ENCODE results near the gene RFLNA. TPM values are rescaled to one million over a fixed set of nuclear protein-coding genes. Genes with fewer than 3 reads are reported as not detected.

RFLNA gene
- polyA plus RNA-seq, 2 donors = 0.14 to 0.28 TPM

DNA sequence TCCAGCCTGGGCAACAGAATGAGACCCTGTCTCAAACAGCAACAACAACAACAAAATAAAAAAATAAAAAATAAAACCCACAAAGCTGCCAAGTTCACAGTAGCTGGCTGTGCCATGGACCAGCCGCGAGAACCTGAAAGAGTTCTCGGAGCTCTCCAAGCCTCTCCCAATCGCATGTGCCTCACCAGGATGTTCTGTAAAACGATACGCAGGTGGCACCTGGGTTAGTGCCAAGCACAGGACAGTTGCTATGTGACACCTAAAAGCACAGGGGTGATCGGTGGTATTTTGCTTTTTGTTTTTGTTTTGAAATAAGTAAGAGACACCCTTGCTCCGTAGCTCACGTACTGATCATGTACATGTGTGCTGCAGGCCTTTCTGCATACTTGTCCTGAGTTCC, 52.4 kb downstream of the RFLNA start:
- H3K4me3 ChIP-seq (ENCODE audit: low read depth in 1 of 2, low read length in 2 of 2) = no peak overlapping the region
- peaks cover 0 to 3% of the 10 kb centered on the region in 2 donors for H3K9me3 ChIP-seq (ENCODE audit: control insufficient read depth in 2 of 2, insufficient read depth in 1 of 2, low read depth in 1 of 2, low read length in 1 of 2)
- peaks cover 0 to 2% of the 10 kb centered on the region in 2 donors for H3K4me1 ChIP-seq (ENCODE audit: control insufficient read depth in 2 of 2, insufficient read depth in 2 of 2, low read length in 1 of 2)
- 84 to 91% methylated on average over 9 of the region's 9 CpGs for WGBS, 2 donors
- peaks cover 25 to 65% of the 10 kb centered on the region in 2 donors for H3K36me3 ChIP-seq (ENCODE audit: control insufficient read depth in 2 of 2, insufficient read depth in 2 of 2, low read length in 1 of 2)
- H3K27ac ChIP-seq (ENCODE audit: low read depth in 2 of 2, low read length in 1 of 2) = no peak overlapping the region
- H3K27me3 ChIP-seq (ENCODE audit: control insufficient read depth in 1 of 2, insufficient read depth in 2 of 2, low read length in 2 of 2) = no peaks in the 10 kb centered on the region

GRCh38 chr12:124347805-124348658, 53.1 kb downstream of the RFLNA start:
- Histone ChIP-seq H3K4me3 (ENCODE audit: low read depth in 1 of 2, low read length in 2 of 2) (no peak overlapping the region), H3K27ac (ENCODE audit: low read depth in 2 of 2, low read length in 1 of 2) (peak overlapping the region in 1 of 2 donors; percentile 8), H3K36me3 (ENCODE audit: control insufficient read depth in 2 of 2, insufficient read depth in 2 of 2, low read length in 1 of 2) (peaks cover 22 to 63% of the 10 kb centered on the region in 2 donors), H3K4me1 (ENCODE audit: control insufficient read depth in 2 of 2, insufficient read depth in 2 of 2, low read length in 1 of 2) (peaks cover 0 to 6% of the 10 kb centered on the region in 2 donors), H3K9me3 (ENCODE audit: control insufficient read depth in 2 of 2, insufficient read depth in 1 of 2, low read depth in 1 of 2, low read length in 1 of 2) (peaks cover 0 to 3% of the 10 kb centered on the region in 2 donors), H3K27me3 (ENCODE audit: control insufficient read depth in 1 of 2, insufficient read depth in 2 of 2, low read length in 2 of 2) (no peaks in the 10 kb centered on the region)
- 77 to 86% methylated on average over 34 of the region's 34 CpGs for WGBS, 2 donors

DNA sequence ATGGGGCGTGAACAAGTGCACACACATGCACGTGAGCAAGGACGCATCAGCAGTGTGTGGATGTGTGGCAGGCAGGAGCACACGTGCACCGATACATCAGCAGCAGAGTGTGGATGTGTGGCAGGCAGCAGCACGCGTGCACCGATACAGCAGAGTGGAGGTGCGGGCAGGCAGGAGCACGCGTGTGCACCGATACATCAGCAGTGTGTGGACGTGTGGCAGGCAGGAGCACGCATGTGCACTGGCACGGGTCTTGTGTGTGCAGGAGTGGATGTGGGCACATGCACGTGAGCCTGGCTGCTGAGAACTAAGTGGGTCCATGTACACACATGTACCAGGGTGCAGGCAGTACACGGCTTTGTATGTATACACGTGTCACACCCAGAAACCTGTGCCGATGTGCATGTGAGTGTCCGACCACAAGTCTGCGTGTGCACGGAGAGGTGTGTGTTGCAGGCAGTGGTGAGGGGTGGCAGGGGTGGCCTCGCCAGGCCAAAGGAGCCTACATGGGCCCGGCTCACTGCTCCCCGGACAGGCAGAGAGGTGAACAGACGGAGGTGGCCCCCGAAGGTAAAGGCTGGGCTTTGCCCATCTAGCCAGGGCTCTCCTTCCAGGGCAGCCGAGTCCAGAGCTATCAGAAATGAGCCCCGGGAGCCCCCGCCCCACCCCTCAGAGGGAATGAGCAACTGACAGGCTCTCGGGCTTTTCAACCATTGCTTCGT, 53.9 kb downstream of the RFLNA start:
- no peaks in the 10 kb centered on the region for H3K27me3 ChIP-seq (ENCODE audit: control insufficient read depth in 1 of 2, insufficient read depth in 2 of 2, low read length in 2 of 2)
- peaks cover 24 to 68% of the 10 kb centered on the region in 2 donors for H3K36me3 ChIP-seq (ENCODE audit: control insufficient read depth in 2 of 2, insufficient read depth in 2 of 2, low read length in 1 of 2)
- no peak overlapping the region for H3K27ac ChIP-seq (ENCODE audit: low read depth in 2 of 2, low read length in 1 of 2)
- peaks cover 0 to 6% of the 10 kb centered on the region in 2 donors for H3K4me1 ChIP-seq (ENCODE audit: control insufficient read depth in 2 of 2, insufficient read depth in 2 of 2, low read length in 1 of 2)
- 87 to 91% methylated on average over 32 of the region's 32 CpGs for WGBS, 2 donors
- H3K9me3 ChIP-seq (ENCODE audit: control insufficient read depth in 2 of 2, insufficient read depth in 1 of 2, low read depth in 1 of 2, low read length in 1 of 2) = peaks cover 0 to 3% of the 10 kb centered on the region in 2 donors
- no peak overlapping the region for H3K4me3 ChIP-seq (ENCODE audit: low read depth in 1 of 2, low read length in 2 of 2)

DNA sequence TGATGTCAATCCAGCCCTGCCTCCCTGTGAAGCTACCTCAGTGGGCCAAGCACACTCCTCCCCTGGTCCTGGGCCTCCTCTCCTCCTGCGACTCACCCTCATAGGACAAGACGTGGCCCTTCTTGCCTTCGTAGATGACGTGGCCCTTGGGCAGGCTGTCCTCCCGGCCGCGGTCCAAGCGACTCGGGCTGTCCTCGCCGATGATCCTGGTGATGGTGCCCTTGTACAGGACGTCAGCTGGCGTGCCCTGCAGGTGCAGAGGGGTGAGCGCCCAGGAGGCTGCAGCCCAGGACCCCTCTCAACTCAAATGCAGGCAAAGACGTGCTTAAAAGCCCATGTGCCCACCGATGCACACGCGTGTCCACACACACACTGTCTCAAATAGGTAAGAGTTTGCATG, 55.6 kb downstream of the RFLNA start:
- H3K9me3 ChIP-seq (ENCODE audit: control insufficient read depth in 2 of 2, insufficient read depth in 1 of 2, low read depth in 1 of 2, low read length in 1 of 2) = peaks cover 0 to 3% of the 10 kb centered on the region in 2 donors
- H3K36me3 ChIP-seq (ENCODE audit: control insufficient read depth in 2 of 2, insufficient read depth in 2 of 2, low read length in 1 of 2) = peaks cover 25 to 68% of the 10 kb centered on the region in 2 donors
- H3K4me3 ChIP-seq (ENCODE audit: low read depth in 1 of 2, low read length in 2 of 2) = no peak overlapping the region
- H3K27me3 ChIP-seq (ENCODE audit: control insufficient read depth in 1 of 2, insufficient read depth in 2 of 2, low read length in 2 of 2) = no peaks in the 10 kb centered on the region
- 95% methylated on average over 18 of the region's 18 CpGs for WGBS, 2 donors
- H3K4me1 ChIP-seq (ENCODE audit: control insufficient read depth in 2 of 2, insufficient read depth in 2 of 2, low read length in 1 of 2) = peaks cover 0 to 6% of the 10 kb centered on the region in 2 donors
- H3K27ac ChIP-seq (ENCODE audit: low read depth in 2 of 2, low read length in 1 of 2) = no peak overlapping the region

DNA sequence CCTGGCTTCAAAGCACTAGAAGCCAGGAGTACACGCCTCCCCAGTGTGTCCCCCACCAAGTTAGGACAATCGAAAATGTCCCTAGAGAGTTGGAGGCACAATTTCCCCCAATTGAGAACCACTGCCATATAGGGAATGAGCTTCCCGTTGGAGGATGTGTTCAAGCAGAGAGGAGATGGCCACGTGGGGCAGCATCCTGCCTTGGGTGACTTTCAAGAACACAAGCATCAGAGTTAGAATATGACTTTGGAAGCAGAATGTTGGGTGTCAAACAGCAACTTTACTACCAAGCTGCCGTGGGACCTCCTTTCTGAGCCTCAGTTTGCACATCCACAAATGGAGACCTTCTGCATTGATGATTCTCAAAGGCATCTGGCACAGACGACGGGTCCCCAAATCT, 56.5 kb downstream of the RFLNA start:
- no peak overlapping the region for H3K4me3 ChIP-seq (ENCODE audit: low read depth in 1 of 2, low read length in 2 of 2)
- WGBS, 2 donors = 82% methylated on average over 7 of the region's 7 CpGs
- H3K4me1 ChIP-seq (ENCODE audit: control insufficient read depth in 2 of 2, insufficient read depth in 2 of 2, low read length in 1 of 2) = peaks cover 0 to 6% of the 10 kb centered on the region in 2 donors
- no peaks in the 10 kb centered on the region for H3K27me3 ChIP-seq (ENCODE audit: control insufficient read depth in 1 of 2, insufficient read depth in 2 of 2, low read length in 2 of 2)
- H3K9me3 ChIP-seq (ENCODE audit: control insufficient read depth in 2 of 2, insufficient read depth in 1 of 2, low read depth in 1 of 2, low read length in 1 of 2) = peaks cover 0 to 3% of the 10 kb centered on the region in 2 donors
- H3K27ac ChIP-seq (ENCODE audit: low read depth in 2 of 2, low read length in 1 of 2) = no peak overlapping the region
- peaks cover 29 to 66% of the 10 kb centered on the region in 2 donors for H3K36me3 ChIP-seq (ENCODE audit: control insufficient read depth in 2 of 2, insufficient read depth in 2 of 2, low read length in 1 of 2)

DNA sequence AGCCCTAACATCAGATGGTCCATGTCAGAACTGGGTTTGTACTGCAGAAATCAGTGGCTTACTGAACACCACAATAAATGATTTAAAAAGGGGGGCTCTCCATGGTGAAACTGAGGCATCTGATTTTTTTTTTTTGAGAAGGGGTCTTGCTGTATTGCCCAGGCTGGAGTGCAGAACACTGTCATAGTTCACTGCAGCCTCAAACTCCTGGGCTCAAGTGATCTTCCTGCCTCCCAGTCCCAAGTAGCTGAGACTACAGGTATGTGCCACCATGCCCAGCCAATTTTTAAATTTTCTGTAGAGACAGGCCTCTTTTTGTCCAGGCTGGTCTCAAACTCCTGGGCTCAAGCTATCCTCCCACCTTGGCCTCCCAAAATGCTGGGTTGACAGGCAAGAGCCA, 57.4 kb downstream of the RFLNA start:
- H3K36me3 ChIP-seq (ENCODE audit: control insufficient read depth in 2 of 2, insufficient read depth in 2 of 2, low read length in 1 of 2) = peaks cover 28 to 68% of the 10 kb centered on the region in 2 donors
- no peaks in the 10 kb centered on the region for H3K27me3 ChIP-seq (ENCODE audit: control insufficient read depth in 1 of 2, insufficient read depth in 2 of 2, low read length in 2 of 2)
- no peak overlapping the region for H3K4me3 ChIP-seq (ENCODE audit: low read depth in 1 of 2, low read length in 2 of 2)
- H3K4me1 ChIP-seq (ENCODE audit: control insufficient read depth in 2 of 2, insufficient read depth in 2 of 2, low read length in 1 of 2) = peaks cover 0 to 6% of the 10 kb centered on the region in 2 donors
- peaks cover 0 to 3% of the 10 kb centered on the region in 2 donors for H3K9me3 ChIP-seq (ENCODE audit: control insufficient read depth in 2 of 2, insufficient read depth in 1 of 2, low read depth in 1 of 2, low read length in 1 of 2)
- H3K27ac ChIP-seq (ENCODE audit: low read depth in 2 of 2, low read length in 1 of 2) = no peak overlapping the region

- 31 to 40% methylated on average over 9 of the region's 9 CpGs for WGBS, 2 donors
- H3K27ac ChIP-seq (ENCODE audit: low read depth in 2 of 2, low read length in 1 of 2) = no peak overlapping the region
- H3K4me3 ChIP-seq (ENCODE audit: low read depth in 1 of 2, low read length in 2 of 2) = no peak overlapping the region
- H3K4me1 ChIP-seq (ENCODE audit: control insufficient read depth in 2 of 2, insufficient read depth in 2 of 2, low read length in 1 of 2) = peaks cover 0 to 6% of the 10 kb centered on the region in 2 donors
- H3K9me3 ChIP-seq (ENCODE audit: control insufficient read depth in 2 of 2, insufficient read depth in 1 of 2, low read depth in 1 of 2, low read length in 1 of 2) = peaks cover 0 to 3% of the 10 kb centered on the region in 2 donors
- peaks cover 28 to 68% of the 10 kb centered on the region in 2 donors for H3K36me3 ChIP-seq (ENCODE audit: control insufficient read depth in 2 of 2, insufficient read depth in 2 of 2, low read length in 1 of 2)
- no peaks in the 10 kb centered on the region for H3K27me3 ChIP-seq (ENCODE audit: control insufficient read depth in 1 of 2, insufficient read depth in 2 of 2, low read length in 2 of 2)
Observed at GRCh38 chr12:124352839-124353238, 57.9 kb downstream of the RFLNA start.

GRCh38 chr12:124354400-124354799, 59.5 kb downstream of the RFLNA start:
- WGBS, 2 donors = 85 to 91% methylated on average over 13 of the region's 13 CpGs
- no peak overlapping the region for H3K27ac ChIP-seq (ENCODE audit: low read depth in 2 of 2, low read length in 1 of 2)

GRCh38 chr12:124356221-124356620, 61.3 kb downstream of the RFLNA start:
- peaks cover 0 to 18% of the 10 kb centered on the region in 2 donors for H3K4me1 ChIP-seq (ENCODE audit: control insufficient read depth in 2 of 2, insufficient read depth in 2 of 2, low read length in 1 of 2)
- H3K4me3 ChIP-seq (ENCODE audit: low read depth in 1 of 2, low read length in 2 of 2) = no peak overlapping the region
- 92 to 96% methylated on average over 5 of the region's 5 CpGs for WGBS, 2 donors
- peaks cover 17 to 65% of the 10 kb centered on the region in 2 donors for H3K36me3 ChIP-seq (ENCODE audit: control insufficient read depth in 2 of 2, insufficient read depth in 2 of 2, low read length in 1 of 2)
- no peaks in the 10 kb centered on the region for H3K9me3 ChIP-seq (ENCODE audit: control insufficient read depth in 2 of 2, insufficient read depth in 1 of 2, low read depth in 1 of 2, low read length in 1 of 2)
- no peaks in the 10 kb centered on the region for H3K27me3 ChIP-seq (ENCODE audit: control insufficient read depth in 1 of 2, insufficient read depth in 2 of 2, low read length in 2 of 2)
- no peak overlapping the region for H3K27ac ChIP-seq (ENCODE audit: low read depth in 2 of 2, low read length in 1 of 2)

More at GRCh38 chr12:124354400-124354799, 59.5 kb downstream of the RFLNA start:
- Histone ChIP-seq H3K27me3 (ENCODE audit: control insufficient read depth in 1 of 2, insufficient read depth in 2 of 2, low read length in 2 of 2) (no peaks in the 10 kb centered on the region), H3K36me3 (ENCODE audit: control insufficient read depth in 2 of 2, insufficient read depth in 2 of 2, low read length in 1 of 2) (peaks cover 28 to 72% of the 10 kb centered on the region in 2 donors), H3K4me3 (ENCODE audit: low read depth in 1 of 2, low read length in 2 of 2) (no peak overlapping the region), H3K9me3 (ENCODE audit: control insufficient read depth in 2 of 2, insufficient read depth in 1 of 2, low read depth in 1 of 2, low read length in 1 of 2) (no peaks in the 10 kb centered on the region), H3K4me1 (ENCODE audit: control insufficient read depth in 2 of 2, insufficient read depth in 2 of 2, low read length in 1 of 2) (peaks cover 0 to 7% of the 10 kb centered on the region in 2 donors)
